Keratinocyte (primary cell): ENCODE measurements around the gene KLC4. TPM values are rescaled to one million over a fixed set of nuclear protein-coding genes. Genes with fewer than 3 reads are reported as not detected.

Experiments
- DNase-seq: peaks from one replicate; pipeline ENCODE4 v3.0.0-alpha.2; 2011; ENCODE audit warnings: low read depth, missing footprints, low spot score
- FAIRE-seq: peaks from 2 replicates; lab custom pipeline; 2011; peaks lifted over from hg19 to GRCh38; lab: Jason Lieb, UNC
- H2AFZ ChIP-seq: 2 replicates; pipeline ENCODE4 v1.6.0; 2012; ENCODE audit warnings: low read length, control low read depth, inconsistent platforms; ENCODE audit not compliant: control insufficient read depth
- H3K27ac ChIP-seq: 2 replicates; pipeline ENCODE4 v1.5.1; 2011; ENCODE audit warnings: low read length; ENCODE audit not compliant: control insufficient read depth, insufficient read depth
- H3K27me3 ChIP-seq: 3 replicates; pipeline ENCODE4 v1.6.0; 2011; ENCODE audit warnings: low read length; ENCODE audit not compliant: control insufficient read depth, insufficient read depth; ENCODE audit errors: extremely low read depth
- H3K36me3 ChIP-seq, 2 experiments: 2 replicates in 1 of 2; 3 replicates in 1 of 2; pipeline ENCODE4 v1.5.1; 2011; ENCODE audit warnings: low read length in 2 of 2, mild to moderate bottlenecking in 1 of 2; ENCODE audit not compliant: control insufficient read depth in 2 of 2, insufficient read depth in 2 of 2; ENCODE audit errors: extremely low read depth in 1 of 2
- H3K4me1 ChIP-seq: 3 replicates; pipeline ENCODE4 v1.5.1; 2011; ENCODE audit warnings: low read length; ENCODE audit not compliant: control insufficient read depth, insufficient read depth; ENCODE audit errors: extremely low read depth
- H3K4me2 ChIP-seq: 3 replicates; pipeline ENCODE4 v1.6.0; 2011; ENCODE audit warnings: low read depth, low read length; ENCODE audit not compliant: control insufficient read depth, insufficient read depth; ENCODE audit errors: extremely low read depth
- H3K4me3 ChIP-seq, 3 experiments: fragments of 200-600 bp in 1 of 3; sonication (generic) in 1 of 3; 2 replicates in 2 of 3; 3 replicates in 1 of 3; pipeline ENCODE4 v1.5.1; 2011 to 2016; ENCODE audit warnings: low read length in 3 of 3, mild to moderate bottlenecking in 3 of 3, control low read depth in 2 of 3, inconsistent platforms in 1 of 3, low read depth in 1 of 3, mixed read lengths in 1 of 3, mixed run types in 1 of 3, moderate library complexity in 1 of 3; ENCODE audit not compliant: control insufficient read depth in 2 of 3, insufficient read depth in 2 of 3; ENCODE audit errors: extremely low read depth in 1 of 3
- H3K79me2 ChIP-seq: 2 replicates; pipeline ENCODE4 v1.6.0; 2012; ENCODE audit warnings: low read length; ENCODE audit not compliant: control insufficient read depth, insufficient read depth
- H3K9ac ChIP-seq: 3 replicates; pipeline ENCODE4 v1.6.0; 2011; ENCODE audit warnings: low read length; ENCODE audit not compliant: control insufficient read depth, insufficient read depth; ENCODE audit errors: extremely low read depth
- H3K9me1 ChIP-seq: 3 replicates; pipeline ENCODE4 v1.6.0; 2011; ENCODE audit warnings: low read length; ENCODE audit not compliant: control insufficient read depth, insufficient read depth; ENCODE audit errors: extremely low read depth
- H3K9me3 ChIP-seq: 2 replicates; pipeline ENCODE4 v1.5.1; 2012; ENCODE audit warnings: low read depth, low read length; ENCODE audit not compliant: control insufficient read depth
- H4K20me1 ChIP-seq: 3 replicates; pipeline ENCODE4 v1.6.0; 2011; ENCODE audit warnings: low read length; ENCODE audit not compliant: control insufficient read depth, insufficient read depth; ENCODE audit errors: extremely low read depth
- CTCF ChIP-seq, 3 experiments: IDR thresholded peaks in 1 of 3; conservative IDR thresholded peaks in 1 of 3; optimal IDR thresholded peaks in 1 of 3; 2 replicates in 2 of 3; 3 replicates in 1 of 3; pipeline versions ENCODE3 to v1.5.1; 2011; ENCODE audit warnings: low read length in 3 of 3, mild to moderate bottlenecking in 3 of 3, moderate library complexity in 2 of 3, control low read depth in 1 of 3, inconsistent platforms in 1 of 3; ENCODE audit not compliant: insufficient read depth in 2 of 3; ENCODE audit errors: extremely low read depth in 1 of 3
- EZH2 ChIP-seq: IDR thresholded peaks from one replicate; pipeline ENCODE4 v1.6.1; 2012; ENCODE audit warnings: inconsistent platforms, mild to moderate bottlenecking, low read length, moderate library complexity
- dilution Hi-C: fragments of 300-500 bp; cut with MboI; formaldehyde crosslinking; loops from one replicate; pipeline ENCODE4 v1.7.0; 2020; ENCODE audit warnings: low sequenced_read_pairs; ENCODE audit not compliant: extremely low pct_ligation_motif_present
- polyA plus RNA-seq, 5 experiments: library from polyadenylated mRNA; depleted of rRNA in 3 of 5; stranded (reverse) in 3 of 5; stranded (forward) in 1 of 5; unstranded in 1 of 5; fragments of >200 nt; gene quantifications; 1 replicate in 1 of 5; 2 replicates in 3 of 5; 3 replicates in 1 of 5; pipeline versions ENCODE4 v1.2.1 to v1.2.3, GENCODE V29; 2011 to 2012; ENCODE audit warnings: missing spikeins in 2 of 5, low read depth in 1 of 5, low replicate concordance in 1 of 5

The KLC4 gene
- polyA plus RNA-seq, 1 donor (not counting 4 experiments of a cell fraction or from before 2014, with no cell fraction given) = 8.8 TPM

GRCh38 chr6:43074847-43075669 lies 15.6 kb downstream of the KLC4 start:
- TF ChIP-seq EZH2 = no peak
- no peak for TF ChIP-seq CTCF (optimal IDR thresholded peaks at IDR 0.05 in 1 of 3, IDR thresholded peaks at IDR 0.05 in 1 of 3, conservative IDR thresholded peaks at IDR 0.05 in 1 of 3; ENCODE audit: extremely low read depth in 1 of 3, insufficient read depth in 2 of 3, low read length in 3 of 3)
- H4K20me1 ChIP-seq = no peaks in the 10 kb centered on the region
- no peak overlapping the region for H3K9ac ChIP-seq
- H3K27me3 ChIP-seq = no peaks in the 10 kb centered on the region
- H3K4me3 ChIP-seq = no peak overlapping the region
- H3K36me3 ChIP-seq = peaks cover 0 to 3% of the 10 kb centered on the region in 2 experiments
- H3K27ac ChIP-seq = no peak overlapping the region
- no peak overlapping the region for H3K4me2 ChIP-seq
- H2AFZ ChIP-seq = no peak overlapping the region
- H3K79me2 ChIP-seq = peaks cover 37% of the 10 kb centered on the region
- DNase-seq (no peak), FAIRE-seq (no peak)
- no peaks in the 10 kb centered on the region for H3K9me1 ChIP-seq
- dilution Hi-C loops = no loop called here
- peaks cover 14% of the 10 kb centered on the region for H3K4me1 ChIP-seq
- no peaks in the 10 kb centered on the region for H3K9me3 ChIP-seq

- Histone ChIP-seq H3K4me1 (peaks cover 14% of the 10 kb centered on the region), H4K20me1 (no peaks in the 10 kb centered on the region), H3K27ac (peak within 1 kb of the TSS; percentile 83), H3K9me1 (no peaks in the 10 kb centered on the region), H3K9ac (peak within 1 kb of the TSS; percentile 91), H3K9me3 (no peaks in the 10 kb centered on the region), H2AFZ (peak within 1 kb of the TSS; percentile 74), H3K4me3 (peak within 1 kb of the TSS; percentile 75 to 92 (median 80)), H3K27me3 (no peaks in the 10 kb centered on the region), H3K4me2 (peak within 1 kb of the TSS; percentile 89), H3K36me3 (peaks cover 0 to 4% of the 10 kb centered on the region in 2 experiments), H3K79me2 (peaks cover 45% of the 10 kb centered on the region)
- no peak for FAIRE-seq
- dilution Hi-C loops = no loop called here
- TF ChIP-seq EZH2 (no peak), CTCF (optimal IDR thresholded peaks at IDR 0.05 in 1 of 3, IDR thresholded peaks at IDR 0.05 in 1 of 3, conservative IDR thresholded peaks at IDR 0.05 in 1 of 3; ENCODE audit: extremely low read depth in 1 of 3, insufficient read depth in 2 of 3, low read length in 3 of 3) (no peak)
- DNase-seq = no peak
Measured at GRCh38 chr6:43075670-43076463, 16.4 kb downstream of the KLC4 start, which contains the start of gene PTK7. Gene PTK7 (plus strand): TSS chr6:43076314. CDS start chr6:43076489, 175 bp downstream.
